HG03196 (cell line): ENCODE results near the gene OTUB1.
"Not testable (repeated sequence)": the region's sequence is repeated elsewhere in the genome, so short reads cannot be mapped to it uniquely, and the experiment has no call there.

Experiments used
- ATAC-seq: cut with Tn5 transposase; IDR thresholded peaks from one replicate; pipeline ENCODE4 v1.9.1; 2021; ENCODE audit not compliant: unreplicated experiment

OTUB1 gene

GRCh38 chr11:63986156-63986931 lies at the start of gene OTUB1:
Gene OTUB1 (plus strand): TSS chr11:63986438. CDS start chr11:63986457, 19 bp downstream.
- peak; percentile 60 for ATAC-seq

GRCh38 chr11:63937713-63938478 lies 48.3 kb upstream of the OTUB1 start:
- ATAC-seq: peak; percentile 17

- ATAC-seq: peak; percentile 93
Measured at GRCh38 chr11:63938479-63939396, 47.5 kb upstream of the OTUB1 start, which contains the start of gene NAA40. Gene NAA40 (plus strand): TSS chr11:63939002. CDS start chr11:63939097, 95 bp downstream.

- no peak for ATAC-seq
Measured at GRCh38 chr11:63939397-63939891, 46.8 kb upstream of the OTUB1 start.

- no peak for ATAC-seq
Measured at GRCh38 chr11:63940786-63941185, 45.5 kb upstream of the OTUB1 start.

GRCh38 chr11:63941901-63942300 lies 44.3 kb upstream of the OTUB1 start:
- no peak for ATAC-seq

- ATAC-seq: no peak
Measured at GRCh38 chr11:63942803-63943202, 43.4 kb upstream of the OTUB1 start.

- no peak for ATAC-seq
Measured at GRCh38 chr11:63944987-63945386, 41.3 kb upstream of the OTUB1 start.

GRCh38 chr11:63945477-63946163 lies 40.6 kb upstream of the OTUB1 start:
- ATAC-seq: no peak

- no peak for ATAC-seq
Measured at GRCh38 chr11:63951779-63952536, 34.3 kb upstream of the OTUB1 start.

- ATAC-seq: no peak
Measured at GRCh38 chr11:63952570-63952969, 33.7 kb upstream of the OTUB1 start.

- no peak for ATAC-seq
Measured at GRCh38 chr11:63958008-63958407, 28.2 kb upstream of the OTUB1 start.

- no peak for ATAC-seq
Measured at GRCh38 chr11:63961608-63962412, 24.4 kb upstream of the OTUB1 start.

GRCh38 chr11:63963895-63964294 lies 22.3 kb upstream of the OTUB1 start:
- ATAC-seq: not testable (repeated sequence)

GRCh38 chr11:63966444-63966843 lies 19.8 kb upstream of the OTUB1 start:
- no peak for ATAC-seq

- ATAC-seq: no peak
Measured at GRCh38 chr11:63969461-63969860, 16.8 kb upstream of the OTUB1 start.

GRCh38 chr11:63970902-63971301 lies 15.3 kb upstream of the OTUB1 start:
- no peak for ATAC-seq

GRCh38 chr11:63973912-63974258 lies 12.4 kb upstream of the OTUB1 start:
- ATAC-seq: not testable (repeated sequence)
